K562 (cell line): ENCODE data around the gene NAPB. TPM values are rescaled to one million over a fixed set of nuclear protein-coding genes. Genes with fewer than 3 reads are reported as not detected.

Experiments used
- ATAC-seq: fragments of 200-7000 bp; cut with Tn5 transposase; 3 replicates; pipeline ENCODE4 v1.9.1; 2020; ENCODE audit warnings: moderate library complexity
- BruUV-seq: library from RNA; stranded (reverse); fragments of 400-500 nt; replicated peaks from 2 replicates; lab custom pipeline; 2021; lab: Mats Ljungman, UMichigan
- CTCF ChIA-PET: fragments of 300-600 bp; formaldehyde crosslinking; extraction: SDS; loops from one replicate; lab custom pipeline; 2021; ENCODE audit warnings: low intra/inter-chr PET ratio; lab: Yijun Ruan, JAX
- POLR2A ChIA-PET: fragments of 300-600, 350-650 bp; sonication (Branson Sonifier 250); formaldehyde crosslinking; extraction: SDS; loops from one replicate; lab custom pipeline; 2021; ENCODE audit warnings: antibody characterized with exemption, inconsistent platforms; lab: Yijun Ruan, JAX
- DNase-seq, 4 experiments: peaks; one replicate each; pipeline versions ENCODE4 v3.0.0 to v3.0.0-alpha.2; 2011 to 2018; ENCODE audit warnings: low spot score in 3 of 4, mixed read lengths in 3 of 4; ENCODE audit errors: extremely low read depth in 1 of 4
- FAIRE-seq: peaks from 2 replicates; lab custom pipeline; 2011; peaks lifted over from hg19 to GRCh38; lab: Jason Lieb, UNC
- H2AFZ ChIP-seq: 2 replicates; pipeline ENCODE4 v1.6.0; 2011; ENCODE audit warnings: low read depth, low read length, control low read depth, inconsistent platforms
- H3K27ac ChIP-seq: fragments of 200-600 bp; 3 replicates; pipeline ENCODE4 v1.8.0; 2011; ENCODE audit warnings: low read depth, mild to moderate bottlenecking, control low read depth, inconsistent platforms, low read length, moderate library complexity, mixed read lengths; ENCODE audit errors: extremely low read depth
- H3K27me3 ChIP-seq, 2 experiments: fragments of 300-600 bp in 1 of 2; 2 replicates in 1 of 2; 3 replicates in 1 of 2; pipeline versions ENCODE4 v1.6.0 to v1.8.0; 2011; ENCODE audit warnings: inconsistent platforms in 2 of 2, low read length in 2 of 2, mild to moderate bottlenecking in 1 of 2, mixed read lengths in 1 of 2, moderate library complexity in 1 of 2; ENCODE audit not compliant: control insufficient read depth in 2 of 2, insufficient read depth in 2 of 2
- H3K36me3 ChIP-seq: fragments of 300-600 bp; 3 replicates; pipeline ENCODE4 v1.8.0; 2011; ENCODE audit warnings: mild to moderate bottlenecking, low read length, inconsistent platforms; ENCODE audit not compliant: control insufficient read depth, insufficient read depth
- H3K4me1 ChIP-seq, 2 experiments: fragments of 200-600 bp in 1 of 2; replicated peaks in 1 of 2; 2 replicates in 1 of 2; 3 replicates in 1 of 2; pipeline versions ENCODE4 v1.5.1 to v1.8.0; 2011; ENCODE audit warnings: inconsistent platforms in 2 of 2, low read length in 2 of 2, mild to moderate bottlenecking in 1 of 2, mixed read lengths in 1 of 2, moderate library complexity in 1 of 2; ENCODE audit not compliant: control insufficient read depth in 2 of 2, insufficient read depth in 2 of 2
- H3K4me2 ChIP-seq: 2 replicates; pipeline ENCODE4 v1.6.1; 2011; ENCODE audit warnings: low read length, control low read depth, inconsistent platforms, mixed read lengths; ENCODE audit not compliant: insufficient read depth
- H3K4me3 ChIP-seq: fragments of 200-600 bp; sonication (generic), shearing (Covaris generic); 2 replicates; pipeline ENCODE4 v1.5.1; 2016; ENCODE audit warnings: control low read depth, inconsistent platforms
- H3K79me2 ChIP-seq: fragments of 200-600 bp; 3 replicates; pipeline ENCODE4 v1.8.0; 2011; ENCODE audit warnings: low read length, inconsistent platforms; ENCODE audit not compliant: control insufficient read depth, insufficient read depth
- H3K9ac ChIP-seq, 2 experiments: 2 replicates each; pipeline versions ENCODE4 v1.6.0 to v1.6.1; 2011; ENCODE audit warnings: low read depth in 2 of 2, low read length in 2 of 2, control low read depth in 1 of 2, inconsistent platforms in 1 of 2, mild to moderate bottlenecking in 1 of 2, mixed read lengths in 1 of 2; ENCODE audit not compliant: insufficient read depth in 1 of 2
- H3K9me1 ChIP-seq: one replicate; pipeline ENCODE4 v1.6.0; 2011; ENCODE audit warnings: inconsistent platforms, mild to moderate bottlenecking, low read length, moderate library complexity; ENCODE audit not compliant: control insufficient read depth, insufficient read depth
- H3K9me3 ChIP-seq: replicated peaks from 2 replicates; pipeline ENCODE4 v1.5.1; 2011; ENCODE audit warnings: low read depth, low read length, inconsistent platforms; ENCODE audit not compliant: control insufficient read depth, insufficient read depth
- H4K20me1 ChIP-seq: replicated peaks from 2 replicates; pipeline ENCODE4 v1.6.1; 2011; ENCODE audit warnings: low read length, inconsistent platforms, mixed read lengths; ENCODE audit not compliant: control insufficient read depth, insufficient read depth
- NR2C1 ChIP-seq, 2 experiments: fragments of 450-650 bp; IDR thresholded peaks; 2 replicates each; pipeline ENCODE4 v1.6.1; 2017; ENCODE audit warnings: mild to moderate bottlenecking in 2 of 2, antibody characterized with exemption in 1 of 2, inconsistent platforms in 1 of 2, missing compliant biosample characterization in 1 of 2, missing genetic modification characterization in 1 of 2
- NR2C2 ChIP-seq, 2 experiments: fragments of 200-800 bp in 1 of 2; sonication (Bioruptor generic) in 1 of 2; sonication (generic) in 1 of 2; formaldehyde crosslinking in 1 of 2; IDR thresholded peaks; 2 replicates each; pipeline versions ENCODE4 v1.6.1 to v1.8.0; 2016 to 2022; ENCODE audit warnings: mild to moderate bottlenecking in 1 of 2, missing compliant biosample characterization in 1 of 2, missing genetic modification characterization in 1 of 2, missing genetic modification reagents in 1 of 2
- SIN3B ChIP-seq: fragments of 450-650 bp; IDR thresholded peaks from 2 replicates; pipeline ENCODE4 v1.6.1; 2017; ENCODE audit warnings: low read depth, mild to moderate bottlenecking, moderate library complexity
- SOX6 ChIP-seq: fragments of 450-650 bp; IDR thresholded peaks from 2 replicates; pipeline ENCODE4 v1.6.1; 2014; ENCODE audit warnings: mild to moderate bottlenecking
- WGBS: fragments of 100-300 bp; shearing (Covaris generic); methylation state at CpG from one replicate; pipeline ENCODE4 v1.1.6; 2016; ENCODE audit warnings: low coverage, mixed read lengths; ENCODE audit not compliant: insufficient coverage; ENCODE audit errors: missing lambda C conversion rate; 5-methylcytosine and 5-hydroxymethylcytosine counted together
- in situ Hi-C: fragments of 300-500 bp; cut with MboI; formaldehyde crosslinking; loops from 4 replicates; pipeline ENCODE4 v1.15.0; 2018; ENCODE audit warnings: inconsistent platforms, mixed read lengths
- intact Hi-C: fragments of 100-400 bp; cut with micrococcal nuclease; formaldehyde crosslinking; loops from 2 replicates; pipeline ENCODE4 v1.14.2; 2022
- polyA plus RNA-seq, 8 experiments: library from polyadenylated mRNA; depleted of rRNA in 4 of 8; stranded (reverse) in 5 of 8; unstranded in 3 of 8; fragments of >200 nt; fragmentation: Nextera tagmentation in 2 of 8; fragmentation: Illumina TruSeq in 1 of 8; extraction: Ambion mirVana in 2 of 8; extraction: Trizol in 1 of 8; gene quantifications; 2 replicates each; pipeline versions ENCODE4 v1.2.1 to v1.2.3, GENCODE V29; 2011 to 2014; ENCODE audit warnings: inconsistent platforms in 1 of 8, missing spikeins in 1 of 8
- total RNA-seq, 7 experiments: library from RNA; depleted of rRNA in 6 of 7; stranded (reverse); fragments of >200 nt in 6 of 7; fragmentation: Illumina TruSeq in 2 of 7; extraction: Trizol in 2 of 7; gene quantifications; 2 replicates each; pipeline versions ENCODE4 v1.2.1 to v1.2.3, GENCODE V29; 2011 to 2021; ENCODE audit warnings: low replicate concordance in 1 of 7

Gene NAPB
- total and polyA plus RNA-seq, 9 of the 15 experiments (the other 6 are each of a cell fraction or from before 2014, with no cell fraction given) = 1.4 to 7.7 (median 5.2) TPM

DNA sequence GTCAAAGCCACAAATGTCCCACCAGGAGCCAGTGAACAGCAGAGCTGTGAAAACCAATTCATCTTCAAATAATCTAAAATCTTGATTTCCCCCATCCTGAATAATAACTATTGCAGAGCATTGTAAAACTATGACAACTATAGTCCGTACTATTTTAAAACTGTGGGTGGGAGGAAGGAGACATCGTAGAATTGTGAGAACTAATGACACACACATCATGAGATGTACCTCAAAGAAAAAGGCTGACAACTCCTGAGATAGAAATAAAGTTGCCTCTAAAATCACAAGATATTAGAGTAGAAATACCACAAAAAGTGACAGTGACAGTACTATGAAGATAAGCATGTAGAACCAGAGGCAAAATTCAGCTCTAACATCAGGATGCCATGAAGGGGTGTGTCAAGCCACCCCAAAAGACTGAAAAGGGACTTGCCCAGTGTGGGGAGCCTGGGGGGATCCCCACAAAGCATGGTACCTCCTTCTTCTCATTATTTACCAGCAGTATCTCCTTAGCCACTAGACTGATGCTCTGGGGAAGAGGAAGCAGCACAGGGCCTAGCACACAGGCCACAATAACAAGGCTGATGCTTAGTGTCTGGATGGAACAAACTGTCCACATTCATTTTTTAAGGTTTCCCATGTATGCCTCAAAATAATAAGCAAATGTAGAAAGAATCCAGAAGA, 13.4 kb downstream of the NAPB start:
- BruUV-seq = no TSS peak
- Histone ChIP-seq H2AFZ (no peak overlapping the region), H3K9ac (no peak overlapping the region), H3K9me1 (no peaks in the 10 kb centered on the region), H3K79me2 (peaks cover 90% of the 10 kb centered on the region), H3K27ac (no peak overlapping the region), H3K4me1 (peaks cover 0 to 4% of the 10 kb centered on the region in 2 experiments; a peak in 2 of 5 replicates), H3K4me3 (no peak overlapping the region), H3K9me3 (no peaks in the 10 kb centered on the region), H3K4me2 (no peak overlapping the region), H4K20me1 (no peaks in the 10 kb centered on the region)
- ATAC-seq (no peak), FAIRE-seq (no peak), DNase-seq (no peak)
- ChIA-PET CTCF (no interaction called here), POLR2A (no interaction called here)
- 81% methylated on average over 2 of the region's 2 CpGs for WGBS
- in situ Hi-C loops = no loop called here
- intact Hi-C loops = no loop called here
- no peak for TF ChIP-seq SOX6
- TF ChIP-seq, all 486 proteins: peak for 0
- Histone ChIP-seq H3K36me3 (peaks cover 2% of the 10 kb centered on the region; the same call in 1 of the 3 replicates), H3K27me3 (no peaks in the 10 kb centered on the region)

DNA sequence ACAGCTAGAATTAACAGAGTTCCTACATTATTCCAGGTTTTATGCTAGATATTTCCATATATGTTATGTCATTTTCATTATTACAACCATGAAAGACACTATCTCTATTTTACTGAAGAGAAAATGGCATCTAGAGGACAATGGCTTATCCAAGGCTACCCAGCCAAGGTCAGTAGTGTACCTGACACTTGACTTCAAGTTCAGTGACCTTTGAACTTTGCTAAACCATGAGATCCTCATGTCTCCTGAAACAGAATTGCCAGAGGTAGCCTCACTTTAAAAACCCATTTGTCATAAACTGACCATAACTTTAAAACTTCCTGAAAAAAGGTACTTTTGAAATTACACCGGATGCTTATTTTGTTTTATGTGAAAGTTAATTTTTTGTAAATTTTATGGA, 14.4 kb downstream of the NAPB start:
- no peak overlapping the region for H3K4me2 ChIP-seq
- H3K27me3 ChIP-seq = no peaks in the 10 kb centered on the region
- BruUV-seq = no TSS peak
- WGBS = 91% methylated on average over 1 of the region's 1 CpG
- no peak overlapping the region for H3K27ac ChIP-seq
- no peak for TF ChIP-seq NR2C2 (CRISPR knock-in tag; IDR thresholded peaks at IDR 0.05)
- peak; percentile 35; the same call in 1 of the 2 replicates for TF ChIP-seq NR2C2 (tag; IDR thresholded peaks at IDR 0.05)
- no peak for TF ChIP-seq SIN3B
- TF ChIP-seq NR2C1 (IDR thresholded peaks at IDR 0.05) = peak; percentile 51; the same call in 1 of the 2 replicates
- peak; percentile 53; the same call in 1 of the 2 replicates for TF ChIP-seq NR2C1 (tag; IDR thresholded peaks at IDR 0.05)
- TF ChIP-seq, all 486 proteins: peak for 2
- in situ Hi-C loops (no loop called here), intact Hi-C loops (no loop called here)
- H3K79me2 ChIP-seq = peaks cover 83% of the 10 kb centered on the region
- POLR2A ChIA-PET = interaction anchor here (1.6 kb wide), 1 partner anchor 14 kb away, joined by 8 read pairs; the partner anchor contains the start of gene NAPB
- DNase-seq (no peak), ATAC-seq (no peak), FAIRE-seq (no peak)
- peaks cover 0 to under 1% of the 10 kb centered on the region in 2 experiments; a peak in 1 of 5 replicates for H3K4me1 ChIP-seq
- no peak overlapping the region for H2AFZ ChIP-seq
- H3K9me1 ChIP-seq = no peaks in the 10 kb centered on the region
- no peaks in the 10 kb centered on the region for H3K9me3 ChIP-seq
- no peaks in the 10 kb centered on the region for H4K20me1 ChIP-seq
- no peak overlapping the region for H3K9ac ChIP-seq
- no peak overlapping the region for H3K4me3 ChIP-seq
- CTCF ChIA-PET = no interaction called here
- H3K36me3 ChIP-seq = peaks cover 12% of the 10 kb centered on the region; the same call in 1 of the 3 replicates
